Stimulated activated CD4-positive, alpha-beta T cell treated with anti-CD3 and anti-CD28 coated beads, TNF-alpha, amount 100 ng/mL, for 48 hours (primary cell): ENCODE data around the gene TNS3.

Source experiments
- DNase-seq, 3 donors: peaks; one replicate each; pipeline ENCODE4 v3.0.0-alpha.2; 2020; ENCODE audit warnings: low read depth in 3 of 3

TNS3 gene

DNA sequence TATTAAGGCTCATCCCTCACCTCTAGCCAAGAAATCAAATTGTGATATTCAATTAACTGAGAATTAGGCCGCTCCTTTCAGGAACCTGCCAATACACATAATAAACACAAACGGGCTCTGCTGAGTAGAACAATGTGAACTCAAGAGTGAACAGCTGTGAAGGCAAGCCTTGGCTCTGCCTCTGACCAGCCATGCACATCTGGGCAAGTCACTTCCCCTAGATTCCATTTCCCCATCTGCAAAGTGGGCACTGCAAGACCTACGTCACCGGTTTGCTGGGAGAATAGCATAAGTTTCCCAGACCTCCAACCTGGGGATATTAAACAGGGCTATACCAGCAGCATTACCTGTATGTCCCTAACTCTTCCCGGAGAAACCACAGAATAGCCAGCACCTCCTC lies 355.2 kb downstream of the TNS3 start:
- DNase-seq = no peak

DNA sequence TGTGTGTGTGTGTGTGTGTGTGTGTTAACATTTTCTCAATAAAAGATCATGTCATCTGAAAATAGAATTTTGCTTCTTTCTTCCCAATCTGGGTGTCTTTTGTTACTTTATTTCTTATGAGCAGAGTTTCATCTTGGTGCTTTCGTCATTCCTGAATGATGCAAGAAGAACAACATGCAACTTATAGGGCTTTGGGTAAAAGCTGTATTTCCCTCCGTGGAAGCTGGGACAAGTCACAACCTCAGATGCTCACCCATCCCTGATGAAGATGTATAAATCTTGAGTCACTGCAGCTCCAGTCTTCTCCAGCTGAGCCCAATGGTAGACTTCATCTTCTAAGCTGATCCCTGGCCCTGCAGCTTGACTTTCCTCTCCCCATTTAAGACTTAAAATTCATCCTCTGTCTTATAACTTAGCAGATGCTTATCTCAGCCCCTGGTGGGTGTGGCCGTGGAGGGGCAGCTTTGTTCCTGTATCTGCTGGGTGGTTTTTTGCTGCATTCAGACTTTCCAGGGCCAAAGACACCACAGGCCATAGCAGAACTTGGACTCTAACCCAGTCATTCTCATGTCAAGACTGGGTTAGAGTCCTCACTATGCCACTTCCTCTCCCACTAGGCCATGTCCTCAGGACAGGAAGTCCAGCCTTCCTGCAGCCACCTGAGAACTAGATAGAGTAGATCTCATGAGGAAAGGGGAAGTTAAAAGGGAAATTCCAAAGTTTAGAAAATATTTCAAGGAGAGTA lies 356.4 kb downstream of the TNS3 start:
- no peak for DNase-seq
